Measurements from ENCODE around the gene APCDD1L.

GRCh38 chr20:58524814-58525213, 9.6 kb upstream of the APCDD1L start:
- TF ChIP-seq NFRKB (IDR thresholded peaks at IDR 0.05): no peak
- no peak for TF ChIP-seq ARNT (IDR thresholded peaks at IDR 0.05)
- TF ChIP-seq TARDBP (IDR thresholded peaks at IDR 0.05): no peak
- no peak for TF ChIP-seq FOXA1 (IDR thresholded peaks at IDR 0.05)
- no peak for TF ChIP-seq PKNOX1 (IDR thresholded peaks at IDR 0.05)
- no peak for TF ChIP-seq FOXK2 (IDR thresholded peaks at IDR 0.05)
- no peak for TF ChIP-seq HDGF (IDR thresholded peaks at IDR 0.05; ENCODE audit: borderline replicate concordance)
- no peak for TF ChIP-seq BHLHE40 (IDR thresholded peaks at IDR 0.05; ENCODE audit: borderline replicate concordance)
- no peak for TF ChIP-seq SP1 (IDR thresholded peaks at IDR 0.05)
- TF ChIP-seq SUZ12 (IDR thresholded peaks at IDR 0.05): no peak
- no peak for TF ChIP-seq L3MBTL2 (conservative IDR thresholded peaks at IDR 0.05)
- TF ChIP-seq ELF4 (IDR thresholded peaks at IDR 0.05): no peak
- TF ChIP-seq LEF1 (IDR thresholded peaks at IDR 0.05; ENCODE audit: borderline replicate concordance): no peak
